ENCODE data around the gene ABCA1. TPM values are rescaled to one million over a fixed set of nuclear protein-coding genes. Genes with fewer than 3 reads are reported as not detected.

The ABCA1 gene
- total RNA-seq, 4 donors from 2014 or later: 59.2 to 84.1 (median 80.5) TPM

DNA sequence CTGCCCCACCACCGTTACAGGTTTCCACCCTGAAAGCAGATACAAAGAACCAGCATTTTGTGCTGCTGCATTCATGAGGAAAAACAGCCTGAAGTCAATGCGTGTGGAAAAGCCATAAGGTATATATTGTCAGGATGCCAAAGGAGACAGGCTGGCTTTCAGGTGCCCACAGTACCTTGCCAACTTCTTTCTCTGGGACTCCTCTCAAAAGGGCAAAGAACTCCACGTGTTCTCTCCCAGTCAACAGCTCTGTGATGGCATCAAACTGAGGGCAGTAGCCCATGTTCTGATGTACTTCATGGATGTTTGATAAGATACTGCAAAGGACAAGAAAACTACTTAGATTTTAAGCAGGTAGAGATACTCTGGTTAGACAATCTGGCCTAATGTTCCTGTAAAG is 139.7 kb downstream of the ABCA1 start:
- no peak for TF ChIP-seq POLR2A (IDR thresholded peaks at IDR 0.05)
- no peak for TF ChIP-seq EP300 (IDR thresholded peaks at IDR 0.05)
- TF ChIP-seq, protein P1, sequence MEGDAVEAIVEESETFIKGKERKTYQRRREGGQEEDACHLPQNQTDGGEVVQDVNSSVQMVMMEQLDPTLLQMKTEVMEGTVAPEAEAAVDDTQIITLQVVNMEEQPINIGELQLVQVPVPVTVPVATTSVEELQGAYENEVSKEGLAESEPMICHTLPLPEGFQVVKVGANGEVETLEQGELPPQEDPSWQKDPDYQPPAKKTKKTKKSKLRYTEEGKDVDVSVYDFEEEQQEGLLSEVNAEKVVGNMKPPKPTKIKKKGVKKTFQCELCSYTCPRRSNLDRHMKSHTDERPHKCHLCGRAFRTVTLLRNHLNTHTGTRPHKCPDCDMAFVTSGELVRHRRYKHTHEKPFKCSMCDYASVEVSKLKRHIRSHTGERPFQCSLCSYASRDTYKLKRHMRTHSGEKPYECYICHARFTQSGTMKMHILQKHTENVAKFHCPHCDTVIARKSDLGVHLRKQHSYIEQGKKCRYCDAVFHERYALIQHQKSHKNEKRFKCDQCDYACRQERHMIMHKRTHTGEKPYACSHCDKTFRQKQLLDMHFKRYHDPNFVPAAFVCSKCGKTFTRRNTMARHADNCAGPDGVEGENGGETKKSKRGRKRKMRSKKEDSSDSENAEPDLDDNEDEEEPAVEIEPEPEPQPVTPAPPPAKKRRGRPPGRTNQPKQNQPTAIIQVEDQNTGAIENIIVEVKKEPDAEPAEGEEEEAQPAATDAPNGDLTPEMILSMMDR (IDR thresholded peaks at IDR 0.05): no peak
- Histone ChIP-seq H3K36me3 (peaks cover 9 to 100% (median 22%) of the 10 kb centered on the region in 3 donors), H3K4me3 (no peak overlapping the region), H3K4me1 (no peaks in the 10 kb centered on the region), H3K27ac (no peak overlapping the region), H3K9me3 (no peaks in the 10 kb centered on the region), H3K27me3 (no peaks in the 10 kb centered on the region)
- no peak for DNase-seq (ENCODE audit: low spot score in 2 of 2)
- 84 to 89% methylated on average over 3 of the region's 3 CpGs for WGBS, 2 donors

DNA sequence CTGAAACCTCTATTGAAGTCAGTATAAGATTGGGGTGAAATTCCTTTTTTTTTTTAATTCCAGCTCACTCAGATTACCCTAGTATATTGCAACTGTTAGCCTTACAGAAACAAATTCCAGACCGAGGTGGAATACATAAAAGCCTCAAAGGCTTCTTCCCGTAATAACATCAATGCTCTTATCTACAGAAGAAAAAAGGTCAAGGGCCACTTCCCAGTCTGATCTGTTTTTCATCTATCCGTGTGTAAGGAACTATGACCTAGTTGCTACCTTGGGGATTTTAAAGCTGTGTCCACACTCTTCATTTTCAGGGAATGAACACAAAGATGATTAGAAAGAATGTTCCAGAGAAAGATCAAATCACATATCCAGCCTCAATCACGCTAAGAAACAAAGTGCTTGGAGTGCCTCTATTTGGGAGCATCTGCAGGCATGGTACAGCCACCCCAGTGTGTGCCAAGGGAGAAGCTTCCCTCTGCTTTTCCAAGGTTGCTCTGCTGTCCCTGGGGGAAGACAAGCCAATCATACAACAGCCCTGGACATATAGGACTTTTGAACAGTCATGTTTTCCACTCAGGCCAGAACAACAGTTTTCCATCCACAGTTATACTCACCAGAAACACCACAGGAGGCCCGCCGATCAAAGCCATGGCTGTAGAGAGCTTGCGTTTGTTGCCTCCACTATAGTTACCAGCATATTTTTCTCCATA is 140.5 kb downstream of the ABCA1 start:
- Histone ChIP-seq H3K4me3 (no peak overlapping the region), H3K27me3 (no peaks in the 10 kb centered on the region), H3K36me3 (peaks cover 9 to 99% (median 22%) of the 10 kb centered on the region in 3 donors), H3K27ac (no peak overlapping the region), H3K9me3 (no peaks in the 10 kb centered on the region), H3K4me1 (no peaks in the 10 kb centered on the region)
- TF ChIP-seq, protein P1 (IDR thresholded peaks at IDR 0.05): no peak
- TF ChIP-seq POLR2A (IDR thresholded peaks at IDR 0.05) (no peak), EP300 (IDR thresholded peaks at IDR 0.05) (no peak)
- no peak for DNase-seq (ENCODE audit: low spot score in 2 of 2)
- WGBS, 2 donors: 65 to 66% methylated on average over 7 of the region's 7 CpGs

DNA sequence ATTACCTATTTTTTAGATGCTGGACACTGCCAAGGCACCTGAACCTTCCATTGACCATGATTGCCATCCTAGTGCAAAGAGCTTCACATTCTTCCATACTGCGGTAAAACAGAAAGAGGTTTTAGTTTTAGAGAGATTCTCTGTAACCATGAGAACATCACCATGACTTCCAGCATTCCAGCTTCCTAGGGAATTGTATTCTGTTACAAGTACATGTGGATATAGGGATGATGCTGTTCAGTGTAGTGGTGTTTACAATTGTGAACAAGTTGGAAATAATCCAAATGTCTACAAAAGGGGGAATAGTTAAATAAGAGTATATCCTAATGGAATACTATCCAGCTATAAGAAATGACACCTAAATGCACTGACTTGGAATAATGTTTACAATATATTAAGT is 141.7 kb downstream of the ABCA1 start:
- no peak for DNase-seq (ENCODE audit: low spot score in 2 of 2)
- 88 to 100% methylated on average over 1 of the region's 1 CpG for WGBS, 2 donors

DNA sequence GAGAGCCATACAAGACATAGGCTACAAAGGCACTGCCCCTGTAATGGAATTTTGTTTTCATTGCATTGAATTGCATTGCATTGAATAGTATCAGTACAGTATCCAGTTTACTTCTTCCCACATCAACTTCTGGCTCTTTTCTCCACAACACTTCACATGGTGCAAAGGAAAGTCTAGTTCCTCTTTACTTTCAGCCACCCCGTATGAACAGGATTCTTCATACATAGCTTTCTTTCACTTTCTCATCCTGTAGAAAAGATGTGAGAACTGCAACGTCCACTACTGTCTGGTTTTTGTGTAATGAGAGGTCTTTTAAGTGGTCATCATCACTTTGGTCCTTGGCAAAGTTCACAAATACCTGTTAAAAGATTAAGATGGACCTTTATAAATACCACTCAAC is 143.9 kb downstream of the ABCA1 start:
- H3K9me3 ChIP-seq: no peaks in the 10 kb centered on the region
- no peak overlapping the region for H3K4me3 ChIP-seq
- no peak for DNase-seq (ENCODE audit: low spot score in 2 of 2)
- peaks cover 0 to 6% (median 0%) of the 10 kb centered on the region in 4 donors for H3K4me1 ChIP-seq
- H3K27me3 ChIP-seq: no peaks in the 10 kb centered on the region
- 50 to 56% methylated on average over 2 of the region's 2 CpGs for WGBS, 2 donors
- peaks cover 3 to 76% (median 8%) of the 10 kb centered on the region in 3 donors for H3K36me3 ChIP-seq
- no peak overlapping the region for H3K27ac ChIP-seq
- TF ChIP-seq POLR2A (IDR thresholded peaks at IDR 0.05) (no peak), EP300 (IDR thresholded peaks at IDR 0.05) (no peak)
- TF ChIP-seq, protein P1 (IDR thresholded peaks at IDR 0.05): no peak

More for the DNA sequence above, 141.7 kb downstream of the ABCA1 start:
- Histone ChIP-seq H3K4me3 (no peak overlapping the region), H3K9me3 (no peaks in the 10 kb centered on the region), H3K27me3 (no peaks in the 10 kb centered on the region), H3K4me1 (peaks cover 0 to 1% (median 0%) of the 10 kb centered on the region in 4 donors), H3K36me3 (peaks cover 9 to 87% (median 22%) of the 10 kb centered on the region in 3 donors), H3K27ac (no peak overlapping the region)
- TF ChIP-seq POLR2A (IDR thresholded peaks at IDR 0.05) (no peak), EP300 (IDR thresholded peaks at IDR 0.05) (no peak)
- TF ChIP-seq, protein P1 (IDR thresholded peaks at IDR 0.05): no peak

DNA sequence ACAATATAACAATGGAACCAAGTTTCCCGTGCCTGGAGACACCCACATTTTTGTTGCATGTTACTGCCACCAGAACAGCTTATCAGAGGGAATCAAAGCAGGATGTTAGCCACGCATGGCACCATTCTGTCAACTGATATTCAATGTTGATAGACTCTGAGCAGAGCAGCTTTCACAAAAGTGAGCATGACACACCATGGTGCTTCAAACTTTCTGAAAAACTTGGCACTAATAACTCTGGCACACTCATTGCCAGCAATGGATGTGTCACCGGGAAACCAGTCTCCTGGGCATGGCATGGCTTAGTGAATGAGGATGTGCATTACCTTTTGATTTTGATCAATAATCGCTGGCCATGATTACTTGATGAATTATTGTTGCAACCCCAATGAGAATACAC is 144.4 kb downstream of the ABCA1 start:
- TF ChIP-seq POLR2A (IDR thresholded peaks at IDR 0.05) (no peak), EP300 (IDR thresholded peaks at IDR 0.05) (no peak)
- TF ChIP-seq, protein P1 (IDR thresholded peaks at IDR 0.05): no peak
- DNase-seq (ENCODE audit: low spot score in 2 of 2): no peak
- Histone ChIP-seq H3K36me3 (peaks cover 2 to 76% (median 3%) of the 10 kb centered on the region in 3 donors), H3K4me1 (peaks cover 0 to 6% (median 0%) of the 10 kb centered on the region in 4 donors), H3K27me3 (no peaks in the 10 kb centered on the region), H3K4me3 (no peak overlapping the region), H3K9me3 (no peaks in the 10 kb centered on the region), H3K27ac (no peak overlapping the region)
- WGBS, 2 donors: 87 to 88% methylated on average over 4 of the region's 4 CpGs
